Upper lobe of left lung (tissue), 4 donors: ENCODE measurements around the gene MCM5.

Experiments used
- EP300 ChIP-seq, 4 donors: sonication (generic); formaldehyde crosslinking; IDR thresholded peaks; one replicate each; pipeline ENCODE4 v1.5.1; 2017; ENCODE audit warnings: antibody characterized with exemption in 4 of 4, control low read depth in 2 of 4
- POLR2A ChIP-seq, 4 donors: fragments of 450-650 bp; IDR thresholded peaks; one replicate each; pipeline ENCODE4 v1.5.1; 2016 to 2017; ENCODE audit warnings: antibody characterized with exemption in 4 of 4, mild to moderate bottlenecking in 2 of 4
- POLR2AphosphoS5 ChIP-seq, 2 donors: sonication (generic); formaldehyde crosslinking; IDR thresholded peaks; one replicate each; pipeline ENCODE4 v1.5.1; 2017; ENCODE audit warnings: antibody characterized with exemption in 2 of 2
- TF ChIP-seq, protein P1 (sequence below), 6 experiments: fragments of 450-650 bp in 4 of 6; fragments of 200-600 bp in 2 of 6; sonication (generic) in 2 of 6; IDR thresholded peaks; one replicate each; pipeline ENCODE4 v1.5.1; 2016 to 2019; ENCODE audit warnings: antibody characterized with exemption in 6 of 6

DNA sequence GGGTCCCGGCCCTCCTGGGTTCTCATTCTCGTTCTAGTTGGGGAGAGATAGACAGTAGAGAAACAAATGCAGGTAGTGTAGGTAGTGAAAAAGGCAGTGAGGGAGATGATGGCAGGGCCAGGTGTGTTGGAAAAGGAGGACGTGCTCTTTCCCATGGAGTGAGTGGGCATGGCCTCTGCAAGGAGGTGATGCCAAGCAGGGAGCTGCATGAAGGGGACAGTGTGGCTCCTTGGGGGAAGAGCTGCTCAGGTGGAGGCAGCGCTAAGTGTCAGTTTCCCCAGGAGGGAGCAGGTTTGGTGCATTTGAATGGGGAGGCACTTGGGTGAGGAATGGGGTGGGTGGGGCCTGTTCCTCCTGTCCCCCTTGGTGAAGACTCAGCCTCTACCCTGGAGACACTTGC, 22.2 kb downstream of the MCM5 start:
- TF ChIP-seq, protein P1, sequence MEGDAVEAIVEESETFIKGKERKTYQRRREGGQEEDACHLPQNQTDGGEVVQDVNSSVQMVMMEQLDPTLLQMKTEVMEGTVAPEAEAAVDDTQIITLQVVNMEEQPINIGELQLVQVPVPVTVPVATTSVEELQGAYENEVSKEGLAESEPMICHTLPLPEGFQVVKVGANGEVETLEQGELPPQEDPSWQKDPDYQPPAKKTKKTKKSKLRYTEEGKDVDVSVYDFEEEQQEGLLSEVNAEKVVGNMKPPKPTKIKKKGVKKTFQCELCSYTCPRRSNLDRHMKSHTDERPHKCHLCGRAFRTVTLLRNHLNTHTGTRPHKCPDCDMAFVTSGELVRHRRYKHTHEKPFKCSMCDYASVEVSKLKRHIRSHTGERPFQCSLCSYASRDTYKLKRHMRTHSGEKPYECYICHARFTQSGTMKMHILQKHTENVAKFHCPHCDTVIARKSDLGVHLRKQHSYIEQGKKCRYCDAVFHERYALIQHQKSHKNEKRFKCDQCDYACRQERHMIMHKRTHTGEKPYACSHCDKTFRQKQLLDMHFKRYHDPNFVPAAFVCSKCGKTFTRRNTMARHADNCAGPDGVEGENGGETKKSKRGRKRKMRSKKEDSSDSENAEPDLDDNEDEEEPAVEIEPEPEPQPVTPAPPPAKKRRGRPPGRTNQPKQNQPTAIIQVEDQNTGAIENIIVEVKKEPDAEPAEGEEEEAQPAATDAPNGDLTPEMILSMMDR (IDR thresholded peaks at IDR 0.05): no peak
- TF ChIP-seq POLR2AphosphoS5 (IDR thresholded peaks at IDR 0.05) (no peak), POLR2A (IDR thresholded peaks at IDR 0.05) (no peak), EP300 (IDR thresholded peaks at IDR 0.05) (no peak)
